Activated effector memory CD4-positive, alpha-beta T cell treated with anti-CD3 and anti-CD28 coated beads, Interleukin-2, amount 50 U/mL, for 16 hours (primary cell): ENCODE data around the gene MORN4.
"Not testable (repeated sequence)": the region's sequence is repeated elsewhere in the genome, so short reads cannot be mapped to it uniquely, and the experiment has no call there.

ENCODE experiments used
- DNase-seq: peaks from one replicate; pipeline ENCODE4 v3.0.0-alpha.2; 2020

The MORN4 gene

GRCh38 chr10:97596101-97597082 lies 36.9 kb downstream of the MORN4 start:
- no peak for DNase-seq

GRCh38 chr10:97593421-97593820 lies 39.9 kb downstream of the MORN4 start:
- DNase-seq = no peak

GRCh38 chr10:97590748-97591495 lies 42.4 kb downstream of the MORN4 start:
- no peak for DNase-seq

- no peak for DNase-seq
These were observed 43.1 kb downstream of the MORN4 start for GRCh38 chr10:97590082-97590747.

GRCh38 chr10:97589479-97589878 lies 43.8 kb downstream of the MORN4 start, which contains the start of gene C10orf62:
C10orf62 (plus strand) TSS chr10:97589721; CDS start chr10:97589898, 177 bp downstream.
- DNase-seq = no peak

GRCh38 chr10:97587183-97587582 lies 46.1 kb downstream of the MORN4 start:
- DNase-seq = no peak

GRCh38 chr10:97585439-97585811 lies 47.9 kb downstream of the MORN4 start:
- no peak for DNase-seq

- DNase-seq = no peak
These were observed 48.4 kb downstream of the MORN4 start for GRCh38 chr10:97584798-97585438.

GRCh38 chr10:97584060-97584797 lies 49.1 kb downstream of the MORN4 start, which contains the start of gene HOGA1:
HOGA1 (plus strand) TSS chr10:97584389; CDS start chr10:97584704, 315 bp downstream.
- no peak for DNase-seq

- no peak for DNase-seq
These were observed 49.8 kb downstream of the MORN4 start for GRCh38 chr10:97583476-97583875.

GRCh38 chr10:97582169-97582568 lies 51.1 kb downstream of the MORN4 start:
- no peak for DNase-seq

GRCh38 chr10:97580421-97581367 lies 52.6 kb downstream of the MORN4 start:
- no peak for DNase-seq

- no peak for DNase-seq
These were observed 55.0 kb downstream of the MORN4 start for GRCh38 chr10:97578171-97578844.

- no peak for DNase-seq
These were observed 55.6 kb downstream of the MORN4 start for GRCh38 chr10:97577701-97578100.

GRCh38 chr10:97576487-97576886 lies 56.8 kb downstream of the MORN4 start:
- not testable (repeated sequence) for DNase-seq

GRCh38 chr10:97575127-97575668 lies 58.1 kb downstream of the MORN4 start:
- DNase-seq = no peak

- no peak for DNase-seq
These were observed 58.8 kb downstream of the MORN4 start for GRCh38 chr10:97574374-97575126.

GRCh38 chr10:97573672-97574071 lies 59.6 kb downstream of the MORN4 start:
- DNase-seq = no peak

- no peak for DNase-seq
These were observed 60.3 kb downstream of the MORN4 start for GRCh38 chr10:97573021-97573420.
